RWPE2 (cell line): Measurements from ENCODE around the gene EPHA7.

ENCODE experiments used
- ATAC-seq: fragments of 200-7000 bp; cut with Tn5 transposase; 3 replicates; pipeline ENCODE4 v1.9.1; 2021; ENCODE audit warnings: low read depth
- DNase-seq: peaks from one replicate; pipeline ENCODE4 v3.0.0-alpha.2; 2020; ENCODE audit warnings: low spot score
- H3K27ac ChIP-seq: fragments of 450-650 bp; 2 replicates; pipeline ENCODE4 v1.5.1; 2017; ENCODE audit warnings: mild to moderate bottlenecking; ENCODE audit not compliant: poor library complexity, severe bottlenecking
- H3K27me3 ChIP-seq: fragments of 250-450 bp; sonication (Bioruptor Pico); 2 replicates; pipeline ENCODE4 v1.5.1; 2021; ENCODE audit warnings: mild to moderate bottlenecking, moderate library complexity; ENCODE audit not compliant: insufficient read depth, poor library complexity, severe bottlenecking
- H3K36me3 ChIP-seq: fragments of 250-450 bp; sonication (Bioruptor Pico); 2 replicates; pipeline ENCODE4 v1.5.1; 2020; ENCODE audit warnings: low read depth, mild to moderate bottlenecking, moderate library complexity
- H3K4me1 ChIP-seq: fragments of 250-450 bp; sonication (Bioruptor Pico); 2 replicates; pipeline ENCODE4 v1.5.1; 2021; ENCODE audit warnings: mild to moderate bottlenecking, moderate library complexity; ENCODE audit not compliant: insufficient read depth, poor library complexity, severe bottlenecking
- H3K4me3 ChIP-seq: fragments of 250-450 bp; sonication (Bioruptor Pico); 2 replicates; pipeline ENCODE4 v1.5.1; 2021; ENCODE audit warnings: mild to moderate bottlenecking, moderate library complexity; ENCODE audit not compliant: severe bottlenecking
- H3K9me3 ChIP-seq: fragments of 250-450 bp; sonication (Bioruptor Pico); 2 replicates; pipeline ENCODE4 v1.5.1; 2021; ENCODE audit warnings: mild to moderate bottlenecking, moderate library complexity; ENCODE audit not compliant: severe bottlenecking
- TF ChIP-seq, protein P1 (sequence below): fragments of 450-650 bp; IDR thresholded peaks from one replicate; pipeline ENCODE4 v1.5.1; 2017; ENCODE audit warnings: mild to moderate bottlenecking, moderate library complexity; ENCODE audit not compliant: poor library complexity, severe bottlenecking

EPHA7 gene

DNA sequence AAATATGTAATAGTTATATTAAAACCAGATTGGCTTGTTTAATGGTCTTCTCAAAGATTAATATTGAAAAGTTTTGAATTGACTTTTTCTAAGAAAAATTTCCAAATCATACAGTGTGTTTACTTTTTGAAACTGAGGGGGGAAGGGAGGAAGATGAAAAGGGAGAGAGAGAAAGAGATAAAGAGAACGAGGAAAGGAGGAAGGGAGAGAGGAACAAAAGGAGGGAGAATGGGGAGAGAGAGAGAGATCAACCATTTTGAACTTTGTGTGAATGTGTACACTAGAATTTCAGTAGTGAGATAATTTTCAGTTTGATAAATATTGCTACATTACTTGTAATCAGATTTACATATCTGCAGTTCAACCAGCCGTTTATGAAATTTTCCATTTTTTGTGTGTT is 124.5 kb downstream of the EPHA7 start:
- ATAC-seq (no peak), DNase-seq (no peak)
- Histone ChIP-seq H3K9me3 (no peaks in the 10 kb centered on the region), H3K4me3 (no peak overlapping the region), H3K27ac (no peak overlapping the region), H3K27me3 (no peaks in the 10 kb centered on the region), H3K4me1 (no peaks in the 10 kb centered on the region), H3K36me3 (no peaks in the 10 kb centered on the region)
- TF ChIP-seq, protein P1, sequence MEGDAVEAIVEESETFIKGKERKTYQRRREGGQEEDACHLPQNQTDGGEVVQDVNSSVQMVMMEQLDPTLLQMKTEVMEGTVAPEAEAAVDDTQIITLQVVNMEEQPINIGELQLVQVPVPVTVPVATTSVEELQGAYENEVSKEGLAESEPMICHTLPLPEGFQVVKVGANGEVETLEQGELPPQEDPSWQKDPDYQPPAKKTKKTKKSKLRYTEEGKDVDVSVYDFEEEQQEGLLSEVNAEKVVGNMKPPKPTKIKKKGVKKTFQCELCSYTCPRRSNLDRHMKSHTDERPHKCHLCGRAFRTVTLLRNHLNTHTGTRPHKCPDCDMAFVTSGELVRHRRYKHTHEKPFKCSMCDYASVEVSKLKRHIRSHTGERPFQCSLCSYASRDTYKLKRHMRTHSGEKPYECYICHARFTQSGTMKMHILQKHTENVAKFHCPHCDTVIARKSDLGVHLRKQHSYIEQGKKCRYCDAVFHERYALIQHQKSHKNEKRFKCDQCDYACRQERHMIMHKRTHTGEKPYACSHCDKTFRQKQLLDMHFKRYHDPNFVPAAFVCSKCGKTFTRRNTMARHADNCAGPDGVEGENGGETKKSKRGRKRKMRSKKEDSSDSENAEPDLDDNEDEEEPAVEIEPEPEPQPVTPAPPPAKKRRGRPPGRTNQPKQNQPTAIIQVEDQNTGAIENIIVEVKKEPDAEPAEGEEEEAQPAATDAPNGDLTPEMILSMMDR: no peak

DNA sequence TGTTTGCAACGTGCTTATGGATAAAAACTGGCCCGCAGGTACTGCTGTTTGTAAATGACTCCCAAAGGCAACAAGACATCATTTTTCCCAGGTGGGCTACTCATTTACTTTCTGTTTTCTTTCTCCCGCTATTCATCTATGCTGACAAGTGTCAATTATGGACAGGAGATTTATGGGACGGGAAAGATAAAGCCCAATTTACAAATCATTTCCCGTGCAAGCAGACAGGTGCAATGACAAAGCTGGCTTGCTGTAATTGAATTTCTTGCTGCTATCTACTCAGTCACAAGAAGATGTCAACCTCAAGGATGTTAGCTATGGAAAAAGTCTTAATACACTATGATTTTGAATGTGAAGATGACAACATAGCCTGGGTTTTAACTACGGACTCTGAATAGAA is 125.5 kb downstream of the EPHA7 start:
- Histone ChIP-seq H3K4me3 (no peak overlapping the region), H3K27ac (no peak overlapping the region)
- TF ChIP-seq, protein P1: no peak

DNA sequence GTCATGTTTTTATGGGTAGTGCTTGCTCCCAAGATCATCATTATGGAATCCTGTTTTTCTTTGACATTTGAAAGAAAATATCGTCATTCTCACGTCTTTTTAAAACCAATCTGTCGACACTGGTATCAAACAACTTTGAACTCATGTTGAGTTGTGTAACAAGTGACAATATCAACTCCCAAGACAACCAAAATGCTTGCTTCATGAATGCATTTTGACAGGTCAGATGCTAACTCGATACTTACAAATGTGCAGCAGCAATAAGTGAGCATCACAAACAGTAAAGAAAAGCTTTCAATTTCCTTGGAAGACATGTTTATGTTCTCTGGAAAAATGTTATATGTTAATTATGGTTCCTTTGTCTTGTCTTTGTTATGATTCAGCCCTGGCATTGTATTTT is 125.9 kb downstream of the EPHA7 start:
- H3K9me3 ChIP-seq: no peaks in the 10 kb centered on the region
- TF ChIP-seq, protein P1: no peak
- H3K4me3 ChIP-seq: no peak overlapping the region
- ATAC-seq: no peak
- no peak overlapping the region for H3K27ac ChIP-seq
- H3K27me3 ChIP-seq: no peaks in the 10 kb centered on the region
- no peaks in the 10 kb centered on the region for H3K4me1 ChIP-seq
- DNase-seq: no peak
- H3K36me3 ChIP-seq: no peaks in the 10 kb centered on the region

More for the DNA sequence above, 125.5 kb downstream of the EPHA7 start:
- no peaks in the 10 kb centered on the region for H3K36me3 ChIP-seq
- H3K27me3 ChIP-seq: no peaks in the 10 kb centered on the region
- DNase-seq (no peak), ATAC-seq (no peak)
- no peaks in the 10 kb centered on the region for H3K9me3 ChIP-seq
- H3K4me1 ChIP-seq: no peaks in the 10 kb centered on the region

DNA sequence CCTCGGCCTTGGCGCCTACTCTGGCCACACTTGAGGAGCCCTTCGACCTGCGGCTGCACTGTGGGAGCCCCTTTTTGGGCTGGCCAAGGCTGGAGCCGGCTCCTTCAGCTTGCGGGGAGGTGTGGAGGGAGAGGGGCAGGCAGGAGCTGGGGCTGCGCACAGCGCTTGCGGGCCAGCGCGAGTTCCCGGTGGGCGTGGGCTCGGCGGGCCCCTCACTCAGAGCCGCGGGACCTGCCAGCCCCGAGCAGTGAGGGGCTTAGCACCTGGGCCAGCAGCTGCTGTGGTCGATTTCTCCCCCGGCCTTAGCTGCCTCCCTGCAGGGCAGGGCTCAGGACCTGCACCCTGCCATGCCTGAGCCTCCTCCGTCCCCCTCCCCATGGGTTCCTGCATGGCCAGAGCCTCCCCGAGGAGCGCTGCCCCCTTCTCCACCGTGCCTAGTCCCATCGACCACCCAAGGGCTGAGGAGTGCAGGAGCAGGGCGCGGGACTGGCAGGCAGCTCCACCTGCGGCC is 136.8 kb downstream of the EPHA7 start:
- Histone ChIP-seq H3K27ac (no peak overlapping the region), H3K36me3 (no peaks in the 10 kb centered on the region; the same call in 1 of the 2 replicates), H3K27me3 (no peaks in the 10 kb centered on the region), H3K4me3 (no peak overlapping the region), H3K9me3 (no peaks in the 10 kb centered on the region), H3K4me1 (no peaks in the 10 kb centered on the region)
- DNase-seq: peak; percentile 29
- TF ChIP-seq, protein P1: no peak
- no peak for ATAC-seq

DNA sequence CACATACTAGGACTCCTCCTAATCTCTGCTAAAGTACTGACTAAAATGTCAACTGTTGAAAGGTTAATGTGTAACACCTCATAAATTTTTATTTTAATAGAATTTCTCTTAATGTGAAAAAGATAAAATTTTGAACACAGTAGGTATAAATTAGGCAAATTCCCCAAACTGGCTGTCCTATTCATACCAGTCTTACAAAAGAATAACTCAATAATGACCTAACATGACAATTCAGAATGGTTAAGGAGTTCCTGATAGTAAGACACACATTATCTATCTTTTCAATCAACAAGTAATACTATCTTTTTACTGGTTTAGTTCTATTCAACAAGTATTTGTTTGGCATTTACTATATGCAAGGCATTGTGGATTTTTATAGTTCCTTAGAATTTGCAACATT is 141.1 kb downstream of the EPHA7 start:
- Histone ChIP-seq H3K4me1 (no peaks in the 10 kb centered on the region), H3K9me3 (no peaks in the 10 kb centered on the region), H3K36me3 (no peaks in the 10 kb centered on the region), H3K27me3 (no peaks in the 10 kb centered on the region), H3K27ac (no peak overlapping the region), H3K4me3 (no peak overlapping the region)
- ATAC-seq (no peak), DNase-seq (no peak)
- TF ChIP-seq, protein P1: no peak
